OCI-LY3 (cell line): ENCODE data around the gene LHX5.

Experiments
- H2AFZ ChIP-seq: fragments of 200-600, 300-600 bp; shearing (Covaris generic); 2 replicates; pipeline ENCODE4 v1.6.0; 2014; ENCODE audit warnings: antibody characterized with exemption, low read depth, low read length
- H3K27ac ChIP-seq: fragments of 200-600, 300-600 bp; sonication (generic); 2 replicates; pipeline ENCODE4 v1.5.1; 2014; ENCODE audit warnings: mild to moderate bottlenecking, low read length, moderate library complexity, mixed read lengths
- H3K27me3 ChIP-seq: fragments of 200-600, 300-600 bp; sonication (generic); 2 replicates; pipeline ENCODE4 v1.6.1; 2014; ENCODE audit warnings: low read depth, low read length, mixed read lengths
- H3K36me3 ChIP-seq: fragments of 200-600, 300-600 bp; sonication (generic); replicated peaks from 2 replicates; pipeline ENCODE3; 2014; ENCODE audit warnings: low read depth, low read length, mixed read lengths
- H3K4me1 ChIP-seq: fragments of 300-600, 200-600 bp; sonication (generic); 2 replicates; pipeline ENCODE4 v1.6.1; 2014; ENCODE audit warnings: low read length, mixed read lengths
- H3K4me2 ChIP-seq: fragments of 200-600, 300-600 bp; sonication (generic); 2 replicates; pipeline ENCODE4 v1.6.1; 2014; ENCODE audit warnings: low read length, mixed read lengths
- H3K4me3 ChIP-seq: fragments of 300-600, 200-600 bp; sonication (generic); 2 replicates; pipeline ENCODE4 v1.5.1; 2014; ENCODE audit warnings: antibody characterized with exemption, mild to moderate bottlenecking, low read length, moderate library complexity
- H3K79me2 ChIP-seq: fragments of 300-600, 200-600 bp; shearing (Covaris generic); 2 replicates; pipeline ENCODE4 v1.6.1; 2014; ENCODE audit warnings: mild to moderate bottlenecking, low read length, mixed read lengths
- H3K9ac ChIP-seq: fragments of 300-600, 200-600 bp; shearing (Covaris generic); 2 replicates; pipeline ENCODE4 v1.6.0; 2014; ENCODE audit warnings: mild to moderate bottlenecking, low read length, moderate library complexity
- H3K9me3 ChIP-seq: fragments of 200-600, 300-600 bp; shearing (Covaris generic); 2 replicates; pipeline ENCODE4 v1.6.1; 2014; ENCODE audit warnings: low read length, mixed read lengths; ENCODE audit not compliant: insufficient read depth
- H4K20me1 ChIP-seq: fragments of 200-600, 300-600 bp; sonication (generic); 2 replicates; pipeline ENCODE4 v1.6.1; 2016; ENCODE audit warnings: low read length, mixed read lengths; ENCODE audit not compliant: insufficient read depth
- EZH2phosphoT487 ChIP-seq: fragments of 200-600 bp; shearing (Covaris generic); IDR thresholded peaks from 2 replicates; pipeline ENCODE4 v1.6.1; 2018; ENCODE audit warnings: antibody characterized with exemption, mixed run types, low read depth
- TF ChIP-seq, protein P1 (sequence below): fragments of 200-600, 300-600 bp; sonication (generic); IDR thresholded peaks from 2 replicates; pipeline ENCODE4 v1.5.1; 2014; ENCODE audit warnings: antibody characterized with exemption, low read length, low read depth

Gene LHX5

DNA sequence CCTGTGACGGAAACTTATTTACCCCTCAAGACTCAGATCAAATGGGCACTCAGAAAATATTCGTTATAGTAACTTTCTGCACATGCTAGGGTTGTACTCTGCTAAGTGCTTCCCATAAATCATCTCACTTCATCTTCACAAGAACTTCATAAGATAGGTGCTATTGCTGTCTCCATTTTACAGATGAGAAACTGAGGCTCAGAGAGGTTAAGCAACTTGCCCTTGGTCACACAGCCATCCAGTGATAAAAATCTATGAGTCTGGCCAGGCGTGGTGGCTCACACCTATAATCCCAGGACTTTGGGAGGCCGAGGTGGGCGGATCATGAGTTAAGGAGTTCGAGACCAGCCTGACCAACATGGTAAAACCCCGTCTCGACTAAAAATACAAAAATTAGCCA, 33.2 kb upstream of the LHX5 start:
- peaks cover 45% of the 10 kb centered on the region for H3K27me3 ChIP-seq

DNA sequence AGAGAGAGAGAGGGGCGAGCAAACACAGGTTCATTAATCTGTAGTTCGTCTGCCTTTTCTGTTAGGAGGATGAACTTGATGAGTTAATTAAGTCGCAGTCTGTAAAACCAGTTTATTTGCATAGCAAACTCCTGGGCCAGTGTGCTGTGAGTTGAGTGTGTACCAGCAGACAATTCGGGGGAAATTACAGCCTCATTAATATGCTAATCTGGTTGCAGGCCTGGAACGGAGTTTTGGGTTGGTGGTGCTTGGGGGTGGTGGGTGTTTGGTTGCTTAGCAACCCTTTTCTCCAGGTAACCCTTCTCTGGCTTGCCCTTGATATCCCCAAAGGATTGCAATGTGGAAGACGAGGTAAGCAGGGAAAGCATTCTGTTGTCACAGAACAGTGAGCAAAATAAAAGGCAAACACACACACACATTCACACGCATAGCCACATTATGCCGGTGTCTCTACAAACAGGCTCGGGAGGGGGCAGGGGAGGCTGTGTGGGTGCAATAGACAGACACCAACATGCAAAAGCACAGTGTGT, 29.2 kb upstream of the LHX5 start:
- H3K36me3 ChIP-seq: no peaks in the 10 kb centered on the region
- H4K20me1 ChIP-seq: no peaks in the 10 kb centered on the region
- H2AFZ ChIP-seq: no peak overlapping the region
- H3K27ac ChIP-seq: no peak overlapping the region
- 0 out of 2 replicates have a peak overlapping the region, but pooled peaks have one; percentile 18 for H3K4me3 ChIP-seq
- no peak for TF ChIP-seq EZH2phosphoT487
- TF ChIP-seq, protein P1, sequence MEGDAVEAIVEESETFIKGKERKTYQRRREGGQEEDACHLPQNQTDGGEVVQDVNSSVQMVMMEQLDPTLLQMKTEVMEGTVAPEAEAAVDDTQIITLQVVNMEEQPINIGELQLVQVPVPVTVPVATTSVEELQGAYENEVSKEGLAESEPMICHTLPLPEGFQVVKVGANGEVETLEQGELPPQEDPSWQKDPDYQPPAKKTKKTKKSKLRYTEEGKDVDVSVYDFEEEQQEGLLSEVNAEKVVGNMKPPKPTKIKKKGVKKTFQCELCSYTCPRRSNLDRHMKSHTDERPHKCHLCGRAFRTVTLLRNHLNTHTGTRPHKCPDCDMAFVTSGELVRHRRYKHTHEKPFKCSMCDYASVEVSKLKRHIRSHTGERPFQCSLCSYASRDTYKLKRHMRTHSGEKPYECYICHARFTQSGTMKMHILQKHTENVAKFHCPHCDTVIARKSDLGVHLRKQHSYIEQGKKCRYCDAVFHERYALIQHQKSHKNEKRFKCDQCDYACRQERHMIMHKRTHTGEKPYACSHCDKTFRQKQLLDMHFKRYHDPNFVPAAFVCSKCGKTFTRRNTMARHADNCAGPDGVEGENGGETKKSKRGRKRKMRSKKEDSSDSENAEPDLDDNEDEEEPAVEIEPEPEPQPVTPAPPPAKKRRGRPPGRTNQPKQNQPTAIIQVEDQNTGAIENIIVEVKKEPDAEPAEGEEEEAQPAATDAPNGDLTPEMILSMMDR: no peak
- H3K27me3 ChIP-seq: peaks cover 41% of the 10 kb centered on the region
- peaks cover 11% of the 10 kb centered on the region for H3K4me1 ChIP-seq
- H3K9ac ChIP-seq: no peak overlapping the region
- no peaks in the 10 kb centered on the region for H3K79me2 ChIP-seq
- H3K4me2 ChIP-seq: peak overlapping the region; percentile 53
- H3K9me3 ChIP-seq: no peaks in the 10 kb centered on the region

More for the DNA sequence above, 33.2 kb upstream of the LHX5 start:
- Histone ChIP-seq H3K4me2 (no peak overlapping the region), H3K4me3 (no peak overlapping the region), H3K9me3 (no peaks in the 10 kb centered on the region), H3K79me2 (no peaks in the 10 kb centered on the region), H3K9ac (no peak overlapping the region), H3K36me3 (no peaks in the 10 kb centered on the region), H2AFZ (no peak overlapping the region), H3K4me1 (peaks cover 10% of the 10 kb centered on the region), H3K27ac (no peak overlapping the region), H4K20me1 (no peaks in the 10 kb centered on the region)
- TF ChIP-seq EZH2phosphoT487: no peak
- TF ChIP-seq, protein P1: no peak

DNA sequence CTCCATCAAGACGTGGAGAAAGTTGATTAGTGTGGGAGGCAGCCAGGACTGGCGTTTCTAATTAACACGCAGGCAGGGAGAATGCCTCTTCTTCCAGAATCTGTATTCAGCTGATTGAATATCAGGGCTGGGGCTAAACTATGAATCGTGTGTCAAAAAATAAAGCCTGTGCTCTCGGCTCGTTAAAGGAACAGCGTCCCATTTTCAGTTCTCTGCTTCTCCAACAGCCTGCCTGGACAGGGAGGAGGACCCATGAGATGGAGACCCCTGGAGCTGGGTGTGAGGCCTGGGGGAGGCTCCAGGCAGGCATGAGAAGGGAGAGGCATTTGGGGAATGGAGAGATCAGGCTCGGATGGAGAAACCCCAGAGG, 28.6 kb upstream of the LHX5 start:
- H3K27ac ChIP-seq: no peak overlapping the region
- TF ChIP-seq, protein P1: no peak
- TF ChIP-seq EZH2phosphoT487: no peak
- H3K4me2 ChIP-seq: peak overlapping the region; percentile 53
- H3K4me3 ChIP-seq: peak overlapping the region; percentile 18
- H3K4me1 ChIP-seq: peaks cover 11% of the 10 kb centered on the region
- no peaks in the 10 kb centered on the region for H3K79me2 ChIP-seq
- no peaks in the 10 kb centered on the region for H4K20me1 ChIP-seq
- no peaks in the 10 kb centered on the region for H3K36me3 ChIP-seq
- no peak overlapping the region for H2AFZ ChIP-seq
- peaks cover 38% of the 10 kb centered on the region for H3K27me3 ChIP-seq
- no peak overlapping the region for H3K9ac ChIP-seq
- H3K9me3 ChIP-seq: no peaks in the 10 kb centered on the region

DNA sequence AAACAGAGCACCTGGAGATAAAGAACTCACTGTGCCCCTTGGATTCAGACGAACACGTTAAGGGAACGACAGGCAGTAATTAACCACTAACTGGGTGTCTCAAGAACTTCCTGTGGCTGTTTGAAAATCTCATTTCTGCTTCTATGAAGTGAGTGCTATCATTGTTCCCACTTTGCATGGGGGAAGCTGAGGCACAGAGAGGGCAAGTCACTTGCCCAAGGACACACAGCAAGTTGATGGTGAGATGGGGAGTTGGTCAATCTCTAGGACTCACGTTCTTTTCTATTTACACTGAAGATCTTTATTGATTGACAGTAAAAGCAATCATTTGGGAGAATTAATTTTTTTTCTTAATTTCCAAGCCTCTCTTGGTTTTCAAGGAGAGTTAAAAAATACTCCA, 26.8 kb upstream of the LHX5 start:
- Histone ChIP-seq H3K9ac (no peak overlapping the region), H3K4me3 (no peak overlapping the region), H3K36me3 (no peaks in the 10 kb centered on the region), H3K27me3 (peaks cover 38% of the 10 kb centered on the region), H3K4me2 (no peak overlapping the region), H4K20me1 (no peaks in the 10 kb centered on the region), H3K79me2 (no peaks in the 10 kb centered on the region), H3K9me3 (no peaks in the 10 kb centered on the region), H2AFZ (no peak overlapping the region), H3K4me1 (peaks cover 11% of the 10 kb centered on the region), H3K27ac (no peak overlapping the region)
- no peak for TF ChIP-seq EZH2phosphoT487
- TF ChIP-seq, protein P1: no peak
